HG02981 (cell line): ENCODE results near the gene SDHC.
A peak's percentile ranks its signal among the peaks of the same experiment; 100 is the strongest.

Source experiments
- ATAC-seq: cut with Tn5 transposase; IDR thresholded peaks from one replicate; pipeline ENCODE4 v1.9.1; 2021; ENCODE audit warnings: mild to moderate bottlenecking, moderate library complexity; ENCODE audit not compliant: unreplicated experiment

Gene SDHC

GRCh38 chr1:161314201-161314981 lies at the start of gene SDHC:
Gene SDHC (plus strand): TSS chr1:161314381. CDS start chr1:161314406, 25 bp downstream.
- peak; percentile 97 for ATAC-seq

GRCh38 chr1:161265305-161265704 lies 48.9 kb upstream of the SDHC start:
- no peak for ATAC-seq

- no peak for ATAC-seq
These were observed 48.0 kb upstream of the SDHC start for GRCh38 chr1:161266202-161266601.

- ATAC-seq: no peak
These were observed 47.3 kb upstream of the SDHC start for GRCh38 chr1:161266836-161267235.

GRCh38 chr1:161267321-161267720 lies 46.9 kb upstream of the SDHC start:
- no peak for ATAC-seq

GRCh38 chr1:161273402-161273801 lies 40.8 kb upstream of the SDHC start:
- ATAC-seq: no peak

GRCh38 chr1:161274874-161275273 lies 39.3 kb upstream of the SDHC start:
- no peak for ATAC-seq

GRCh38 chr1:161282991-161283390 lies 31.2 kb upstream of the SDHC start:
- ATAC-seq: no peak

GRCh38 chr1:161285113-161285512 lies 29.1 kb upstream of the SDHC start:
- no peak for ATAC-seq

GRCh38 chr1:161285521-161285920 lies 28.7 kb upstream of the SDHC start:
- ATAC-seq: no peak

- no peak for ATAC-seq
These were observed 26.6 kb upstream of the SDHC start for GRCh38 chr1:161287482-161288054.

- no peak for ATAC-seq
These were observed 23.4 kb upstream of the SDHC start for GRCh38 chr1:161290779-161291178.

- no peak for ATAC-seq
These were observed 16.8 kb upstream of the SDHC start for GRCh38 chr1:161297415-161297814.

- no peak for ATAC-seq
These were observed 16.1 kb upstream of the SDHC start for GRCh38 chr1:161298116-161298515.

- no peak for ATAC-seq
These were observed 14.8 kb upstream of the SDHC start for GRCh38 chr1:161299347-161299746.

GRCh38 chr1:161300478-161300877 lies 13.7 kb upstream of the SDHC start:
- ATAC-seq: no peak

GRCh38 chr1:161304927-161305866 lies 9.0 kb upstream of the SDHC start:
- ATAC-seq: no peak

- ATAC-seq: peak; percentile 82
These were observed 8.2 kb upstream of the SDHC start for GRCh38 chr1:161305867-161306519.

- ATAC-seq: no peak
These were observed 6.9 kb upstream of the SDHC start for GRCh38 chr1:161307230-161307768.

- ATAC-seq: no peak
These were observed 6.1 kb upstream of the SDHC start for GRCh38 chr1:161307892-161308638.
